SK-N-SH treated with all-trans-retinoic acid at 6 μM for 48 hours (cell line): ENCODE results near the gene CUEDC1.

ENCODE experiments used
- ATAC-seq: fragments of 200-7000 bp; cut with Tn5 transposase; 3 replicates; pipeline ENCODE4 v1.9.1; 2020; ENCODE audit warnings: mild to moderate bottlenecking, moderate library complexity
- ARNTL ChIP-seq: fragments of 450-650 bp; formaldehyde crosslinking; IDR thresholded peaks from 2 replicates; pipeline ENCODE4 v1.5.0; 2020; ENCODE audit warnings: low read depth, mild to moderate bottlenecking, moderate library complexity, borderline replicate concordance
- BACH2 ChIP-seq: fragments of 250-450 bp; sonication (Bioruptor Pico); IDR thresholded peaks from 2 replicates; pipeline ENCODE4 v1.9.0; 2021; ENCODE audit warnings: mild to moderate bottlenecking, borderline replicate concordance
- CREB5 ChIP-seq: fragments of 250-450 bp; sonication (Bioruptor Pico); IDR thresholded peaks from 2 replicates; pipeline ENCODE4 v1.5.1; 2020; ENCODE audit warnings: low read depth, mild to moderate bottlenecking, moderate library complexity
- CSRNP3 ChIP-seq: fragments of 250-450 bp; sonication (Bioruptor Pico); IDR thresholded peaks from 2 replicates; pipeline ENCODE4 v1.5.1; 2021; ENCODE audit warnings: mild to moderate bottlenecking, moderate library complexity
- ESRRG ChIP-seq: fragments of 250-450 bp; sonication (Bioruptor Pico); IDR thresholded peaks from 2 replicates; pipeline ENCODE4 v1.6.1; 2021; ENCODE audit warnings: mild to moderate bottlenecking
- GLIS3 ChIP-seq: fragments of 250-450 bp; sonication (Bioruptor Pico); IDR thresholded peaks from 2 replicates; pipeline ENCODE4 v1.5.0; 2020; ENCODE audit warnings: mild to moderate bottlenecking, moderate library complexity
- ISL1 ChIP-seq: fragments of 250-450 bp; sonication (Bioruptor Pico); IDR thresholded peaks from 2 replicates; pipeline ENCODE4 v2.1.2; 2022; ENCODE audit warnings: mild to moderate bottlenecking, moderate library complexity
- OSR1 ChIP-seq: fragments of 250-450 bp; sonication (Bioruptor Pico); IDR thresholded peaks from 2 replicates; pipeline ENCODE4 v1.8.0; 2022; ENCODE audit warnings: moderate library complexity, mild to moderate bottlenecking, inconsistent platforms
- PATZ1 ChIP-seq: fragments of 250-450 bp; sonication (Bioruptor Pico); IDR thresholded peaks from 2 replicates; pipeline ENCODE4 v1.8.0; 2020; ENCODE audit warnings: mild to moderate bottlenecking, moderate library complexity, borderline replicate concordance
- POU6F1 ChIP-seq: fragments of 250-450 bp; sonication (Bioruptor Pico); IDR thresholded peaks from 2 replicates; pipeline ENCODE4 v1.8.0; 2021; ENCODE audit warnings: low read depth, mild to moderate bottlenecking, moderate library complexity, borderline replicate concordance
- TCF4 ChIP-seq: fragments of 250-450 bp; sonication (Bioruptor Pico); IDR thresholded peaks from 2 replicates; pipeline ENCODE4 v1.8.0; 2021; ENCODE audit warnings: mild to moderate bottlenecking, moderate library complexity, borderline replicate concordance
- TOX ChIP-seq: fragments of 250-450 bp; sonication (Bioruptor Pico); IDR thresholded peaks from 2 replicates; pipeline ENCODE4 v1.8.0; 2021; ENCODE audit warnings: mild to moderate bottlenecking, moderate library complexity, borderline replicate concordance
- TSHZ2 ChIP-seq: fragments of 250-450 bp; sonication (Bioruptor Pico); IDR thresholded peaks from 2 replicates; pipeline ENCODE4 v1.5.0; 2020; ENCODE audit warnings: mild to moderate bottlenecking, moderate library complexity
- ZFP3 ChIP-seq: fragments of 250-450 bp; sonication (Bioruptor Pico); IDR thresholded peaks from 2 replicates; pipeline ENCODE4 v1.5.0; 2020; ENCODE audit warnings: mild to moderate bottlenecking, moderate library complexity
- ZNF565 ChIP-seq: fragments of 450-650 bp; formaldehyde crosslinking; conservative IDR thresholded peaks from 2 replicates; pipeline ENCODE4 v1.5.0; 2020; ENCODE audit warnings: low read depth, mild to moderate bottlenecking, moderate library complexity
- ZNF8 ChIP-seq: fragments of 450-650 bp; formaldehyde crosslinking; IDR thresholded peaks from 2 replicates; pipeline ENCODE4 v1.5.0; 2020; ENCODE audit warnings: mild to moderate bottlenecking, moderate library complexity

CUEDC1 gene

GRCh38 chr17:57915544-57915943 is 39.7 kb downstream of the CUEDC1 start:
- no peak for ATAC-seq
- TF ChIP-seq ZNF8 (CRISPR knock-in tag) (no peak), ARNTL (CRISPR knock-in tag) (no peak), ZFP3 (CRISPR knock-in tag) (no peak), GLIS3 (no peak), TSHZ2 (CRISPR knock-in tag) (no peak), CREB5 (CRISPR knock-in tag) (no peak), ESRRG (CRISPR knock-in tag) (no peak)
- TF ChIP-seq, all 23 proteins: peak for 0

GRCh38 chr17:57914273-57915142 is 40.7 kb downstream of the CUEDC1 start:
- TF ChIP-seq ZNF565 (CRISPR knock-in tag): no peak
- TF ChIP-seq POU6F1 (CRISPR knock-in tag): no peak
- TF ChIP-seq TOX (CRISPR knock-in tag): no peak
- TF ChIP-seq CSRNP3: no peak
- TF ChIP-seq TCF4 (CRISPR knock-in tag): no peak
- no peak for TF ChIP-seq TSHZ2 (CRISPR knock-in tag)
- TF ChIP-seq BACH2: no peak
- no peak for TF ChIP-seq PATZ1
- no peak for TF ChIP-seq ISL1 (CRISPR knock-in tag)
- TF ChIP-seq OSR1 (CRISPR knock-in tag): no peak
- TF ChIP-seq GLIS3: no peak
- no peak for TF ChIP-seq ZFP3 (CRISPR knock-in tag)
- TF ChIP-seq CREB5 (CRISPR knock-in tag): no peak
- no peak for ATAC-seq
